Mesothelial cell of epicardium (in vitro differentiated cells): ENCODE measurements around the gene CCNL1. TPM values are rescaled to one million over a fixed set of nuclear protein-coding genes. Genes with fewer than 3 reads are reported as not detected.

Experiments
- DNase-seq, 2 experiments: peaks; one replicate each; pipeline ENCODE4 v3.0.0; 2021; ENCODE audit warnings: low spot score in 2 of 2; ENCODE audit not compliant: unreplicated experiment in 2 of 2
- H3K27ac Mint-ChIP-seq: 2 replicates; pipeline ENCODE4 v1.8.0; 2021; ENCODE audit warnings: mixed read lengths
- H3K27me3 Mint-ChIP-seq: 2 replicates; pipeline ENCODE4 v1.8.0; 2021; ENCODE audit warnings: low read depth, mixed read lengths
- H3K36me3 Mint-ChIP-seq: 2 replicates; pipeline ENCODE4 v1.8.0; 2021; ENCODE audit warnings: mixed read lengths
- H3K4me1 Mint-ChIP-seq: 2 replicates; pipeline ENCODE4 v1.8.0; 2021; ENCODE audit warnings: mixed read lengths
- H3K4me3 Mint-ChIP-seq: 2 replicates; pipeline ENCODE4 v1.8.0; 2021; ENCODE audit warnings: mild to moderate bottlenecking, moderate library complexity, mixed read lengths
- H3K9me3 Mint-ChIP-seq: 2 replicates; pipeline ENCODE4 v1.8.0; 2021; ENCODE audit warnings: mixed read lengths
- CTCF ChIP-seq: fragments of 200-600 bp; sonication (generic); IDR thresholded peaks from one replicate; pipeline ENCODE4 v1.5.0; 2021; ENCODE audit warnings: antibody characterized with exemption; ENCODE audit not compliant: unreplicated experiment
- total RNA-seq: library from RNA; stranded (reverse); gene quantifications from 3 replicates; pipeline ENCODE4 v1.2.1, GENCODE V29; 2021

Gene CCNL1
- total RNA-seq, 1 donor from 2014 or later = 276 TPM

DNA sequence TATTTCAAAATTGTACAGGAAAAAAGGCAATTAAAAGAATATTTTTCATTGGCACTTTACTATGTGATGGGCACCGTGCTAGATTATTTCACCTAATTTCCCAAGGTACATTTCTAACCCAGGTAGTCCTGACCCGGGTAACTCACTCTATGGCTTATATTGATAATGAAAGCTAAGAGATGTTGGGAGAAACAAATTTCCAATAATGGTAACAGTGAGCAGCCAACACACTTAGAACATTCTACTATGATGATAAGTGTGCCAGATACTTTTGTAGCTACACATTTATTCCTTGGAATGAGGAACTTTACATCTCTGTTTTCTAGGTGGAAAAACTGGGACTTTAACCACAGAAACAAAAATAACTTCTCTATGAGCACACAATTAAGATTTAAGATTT is 7.5 kb downstream of the CCNL1 start:
- no peak for TF ChIP-seq CTCF
- Mint-ChIP-seq H3K4me3 (no peak overlapping the region), H3K27me3 (no peaks in the 10 kb centered on the region), H3K36me3 (peaks cover 53% of the 10 kb centered on the region), H3K4me1 (peaks cover 36% of the 10 kb centered on the region), H3K9me3 (no peaks in the 10 kb centered on the region), H3K27ac (no peak overlapping the region)
- DNase-seq = no peak

GRCh38 chr3:157151627-157152026 is 8.3 kb downstream of the CCNL1 start:
- Mint-ChIP-seq H3K4me1 (peaks cover 28% of the 10 kb centered on the region), H3K27me3 (no peaks in the 10 kb centered on the region), H3K36me3 (peaks cover 56% of the 10 kb centered on the region), H3K9me3 (no peaks in the 10 kb centered on the region), H3K4me3 (no peak overlapping the region), H3K27ac (no peak overlapping the region)
- no peak for TF ChIP-seq CTCF
- DNase-seq = no peak

- Mint-ChIP-seq H3K4me1 (peaks cover 24% of the 10 kb centered on the region), H3K4me3 (no peak overlapping the region), H3K9me3 (no peaks in the 10 kb centered on the region), H3K36me3 (peaks cover 54% of the 10 kb centered on the region), H3K27me3 (no peaks in the 10 kb centered on the region), H3K27ac (no peak overlapping the region)
- DNase-seq = no peak
- no peak for TF ChIP-seq CTCF
These were observed 8.8 kb downstream of the CCNL1 start for GRCh38 chr3:157151151-157151550.

DNA sequence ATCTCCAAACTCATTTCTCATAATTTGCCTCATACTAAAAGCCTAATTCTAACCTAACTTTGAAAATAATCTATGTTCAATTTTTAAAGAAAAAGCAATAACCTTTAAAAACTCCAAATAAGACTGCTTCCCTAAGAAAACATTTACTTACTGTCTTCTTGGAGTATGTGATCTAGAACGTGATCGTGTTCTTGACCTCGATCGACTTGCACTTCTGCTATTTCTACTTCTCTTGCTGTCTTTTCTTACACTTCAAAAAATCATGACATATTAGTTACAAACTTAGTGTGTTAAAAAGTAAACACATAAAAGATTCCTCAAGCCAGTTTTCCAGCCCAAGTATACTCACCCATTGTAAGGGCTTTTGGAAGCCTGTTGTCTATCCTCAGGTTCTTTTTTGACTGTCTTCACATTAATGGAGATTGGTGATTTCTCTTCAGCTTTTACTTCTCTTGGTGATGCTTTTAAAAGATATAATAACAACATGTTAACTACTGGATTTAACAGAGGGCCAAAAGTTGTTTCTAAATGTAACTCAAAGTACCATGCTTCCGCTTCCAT is 10.7 kb downstream of the CCNL1 start:
- H3K36me3 Mint-ChIP-seq = peaks cover 53% of the 10 kb centered on the region
- no peak for TF ChIP-seq CTCF
- H3K27me3 Mint-ChIP-seq = no peaks in the 10 kb centered on the region
- H3K4me1 Mint-ChIP-seq = peaks cover 6% of the 10 kb centered on the region
- no peak overlapping the region for H3K4me3 Mint-ChIP-seq
- no peak overlapping the region for H3K27ac Mint-ChIP-seq
- no peaks in the 10 kb centered on the region for H3K9me3 Mint-ChIP-seq
- no peak for DNase-seq

DNA sequence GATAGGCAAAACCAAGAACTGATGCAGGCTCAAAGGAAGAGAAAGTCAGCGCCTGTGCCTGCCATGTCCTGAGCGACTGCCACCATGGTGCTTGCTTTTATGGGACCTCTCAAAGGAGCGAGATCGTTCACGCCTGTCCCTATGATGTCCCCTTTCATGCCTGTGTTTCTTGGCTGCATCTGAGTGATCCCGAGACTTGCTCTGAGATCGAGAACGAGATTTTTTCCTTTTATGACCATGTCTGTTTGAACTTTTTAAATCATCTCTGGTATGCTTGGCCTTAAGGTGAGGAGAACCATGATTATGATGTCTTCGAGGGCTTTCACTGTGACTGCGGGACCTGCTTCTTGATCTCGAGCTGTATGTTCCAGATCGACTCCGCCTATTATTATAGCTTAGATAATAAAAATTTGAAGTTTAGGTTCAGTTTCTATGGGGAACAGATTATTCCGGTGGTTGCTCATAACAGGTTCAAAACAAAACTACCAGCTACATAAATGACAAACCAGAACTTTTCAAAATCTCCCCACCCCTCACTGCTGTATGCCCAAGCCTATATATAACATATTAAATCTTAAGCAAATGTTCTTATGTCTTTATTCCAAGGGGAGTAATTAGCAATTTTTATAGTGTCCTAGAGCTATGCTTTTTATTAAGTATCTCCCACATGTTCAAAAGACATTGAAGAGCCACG is 11.6 kb downstream of the CCNL1 start:
- no peak for DNase-seq
- peaks cover 53% of the 10 kb centered on the region for H3K36me3 Mint-ChIP-seq
- TF ChIP-seq CTCF = no peak
- no peaks in the 10 kb centered on the region for H3K27me3 Mint-ChIP-seq
- no peak overlapping the region for H3K27ac Mint-ChIP-seq
- peaks cover 2% of the 10 kb centered on the region for H3K4me1 Mint-ChIP-seq
- H3K4me3 Mint-ChIP-seq = no peak overlapping the region
- H3K9me3 Mint-ChIP-seq = no peaks in the 10 kb centered on the region
